ENCODE measurements around the gene CARS1. TPM values are rescaled to one million over a fixed set of nuclear protein-coding genes. Genes with fewer than 3 reads are reported as not detected.

The CARS1 gene
- total and polyA plus RNA-seq, 2 of the 8 experiments (the other 6 are each of a cell fraction or from before 2014, with no cell fraction given) = 44.1 to 100 TPM

DNA sequence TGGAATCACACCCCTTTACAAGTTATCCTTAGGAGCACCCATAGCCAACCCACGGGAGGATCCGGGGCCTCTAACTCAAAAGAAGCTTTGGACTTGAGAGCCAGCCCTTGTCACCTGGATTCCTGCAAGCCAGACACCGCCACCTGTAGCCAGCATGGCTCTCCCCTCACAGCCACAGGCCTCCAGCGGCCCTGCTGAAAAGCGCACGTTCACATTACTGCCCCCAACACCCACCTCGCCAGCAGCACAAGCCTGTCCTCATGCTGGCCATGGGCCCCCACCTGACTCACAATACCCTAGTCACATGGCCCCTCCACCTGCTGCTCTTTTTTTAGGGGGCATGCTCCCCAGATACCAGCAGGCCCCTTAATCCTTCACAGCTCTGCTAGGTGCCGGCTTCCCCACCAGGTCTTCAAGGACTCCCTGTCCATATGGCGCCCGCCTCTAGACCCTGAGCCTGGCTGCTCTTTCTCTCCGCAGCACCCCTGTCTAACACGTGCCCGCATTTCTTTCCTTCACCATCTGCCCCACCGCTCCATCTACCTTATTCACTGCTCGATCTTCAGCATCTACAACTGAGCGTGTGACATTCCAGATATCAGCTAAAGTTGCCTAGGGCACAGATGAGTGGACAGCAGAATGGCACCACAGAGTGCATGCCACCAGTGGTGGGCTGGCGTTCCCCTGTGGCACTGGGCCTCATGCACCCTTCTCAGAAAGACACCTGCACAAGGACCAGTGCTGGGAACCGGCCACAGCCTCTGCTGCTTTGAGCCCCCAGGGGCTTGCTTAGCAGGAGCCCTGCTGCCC is 6.6 kb downstream of the CARS1 start:
- H4K20me1 ChIP-seq (replicated peaks in 1 of 2; ENCODE audit: control insufficient read depth in 1 of 2, insufficient read depth in 2 of 2, low read length in 2 of 2) = peaks cover 41 to 53% of the 10 kb centered on the region in 2 experiments
- H4K5ac ChIP-seq (ENCODE audit: insufficient read length, low read depth, low read length) = no peak overlapping the region
- H2BK5ac ChIP-seq (ENCODE audit: low read depth, low read length) = peak overlapping the region; percentile 0; the same call in 1 of the 2 replicates
- H3K27ac ChIP-seq (ENCODE audit: low read depth, low read length) = no peak overlapping the region
- peak overlapping the region in 1 of 2 experiments; percentile 8; a peak in 1 of 4 replicates for H3K4me2 ChIP-seq (ENCODE audit: insufficient read depth in 1 of 2, low read depth in 2 of 2, low read length in 2 of 2)
- no peak overlapping the region for H2BK15ac ChIP-seq (ENCODE audit: low read length)
- 94% methylated on average over 18 of the region's 18 CpGs; no CpG with 5 or more reads in 1 of the 2 experiments for WGBS, 2 experiments (ENCODE audit: extremely low coverage in 1 of 2, insufficient coverage in 1 of 2, insufficient read length in 1 of 2, insufficient replicate concordance in 2 of 2, low coverage in 1 of 2, low lambda C conversion rate in 2 of 2, missing lambda C conversion rate in 1 of 2)
- no peak overlapping the region for H2AFZ ChIP-seq (ENCODE audit: low read length)
- H3K79me1 ChIP-seq (ENCODE audit: low read depth, low read length) = peaks cover 35% of the 10 kb centered on the region
- H3K27me3 ChIP-seq (replicated peaks in 1 of 4; ENCODE audit: control insufficient read depth in 3 of 4, extremely low read depth in 1 of 4, insufficient read depth in 3 of 4, low read length in 3 of 4) = no peaks in the 10 kb centered on the region
- no peaks in the 10 kb centered on the region for H3K23me2 ChIP-seq (ENCODE audit: low read depth, low read length)
- no peak overlapping the region for H2BK120ac ChIP-seq (replicated peaks; ENCODE audit: low read depth, low read length)
- peaks cover 0 to 13% (median 6%) of the 10 kb centered on the region in 4 experiments; a peak in 5 of 7 replicates for H3K4me1 ChIP-seq (replicated peaks in 1 of 4; ENCODE audit: control insufficient read depth in 3 of 4, insufficient read depth in 4 of 4, low read length in 3 of 4)
- peaks cover 17 to 94% of the 10 kb centered on the region in 2 experiments for H3K79me2 ChIP-seq (ENCODE audit: control insufficient read depth in 1 of 2, insufficient read depth in 2 of 2, low read length in 2 of 2)
- no peak overlapping the region; the same call in none of the 2 replicates for H3K18ac ChIP-seq (ENCODE audit: extremely low read depth, low read length)
- peak overlapping the region; percentile 73 for H4K8ac ChIP-seq (ENCODE audit: extremely low read depth, insufficient read depth, low read length)
- no peak overlapping the region for H2AK5ac ChIP-seq (ENCODE audit: low read depth, low read length)
- DNase-seq (ENCODE audit: low read depth in 1 of 2, low spot score in 2 of 2) (no peak), FAIRE-seq (no peak)
- H3K14ac ChIP-seq (ENCODE audit: insufficient read length) = no peak overlapping the region
- TF ChIP-seq SIN3A (conservative IDR thresholded peaks at IDR 0.05 in 1 of 2, IDR thresholded peaks at IDR 0.05 in 1 of 2; ENCODE audit: low read depth in 1 of 2, low read length in 2 of 2) = no peak
- no peak for TF ChIP-seq POU5F1 (IDR thresholded peaks at IDR 0.05; ENCODE audit: low read depth, low read length)
- TF ChIP-seq RAD21 (IDR thresholded peaks at IDR 0.05 in 1 of 2, conservative IDR thresholded peaks at IDR 0.05 in 1 of 2; ENCODE audit: low read depth in 2 of 2, low read length in 2 of 2) = no peak
- TF ChIP-seq TCF12 (IDR thresholded peaks at IDR 0.05; ENCODE audit: low read depth, low read length) = no peak
- TF ChIP-seq POLR2A (IDR thresholded peaks at IDR 0.05; ENCODE audit: control extremely low read depth in 1 of 2, low read depth in 2 of 2, low read length in 2 of 2) = no peak
- TF ChIP-seq RNF2 (IDR thresholded peaks at IDR 0.05; ENCODE audit: borderline replicate concordance, low read depth, low read length, missing control alignments, poor library complexity, severe bottlenecking) = no peak
- TF ChIP-seq ZNF274 (IDR thresholded peaks at IDR 0.05; ENCODE audit: borderline replicate concordance, extremely low read depth, low read length) = no peak
- TF ChIP-seq EP300 (IDR thresholded peaks at IDR 0.05; ENCODE audit: borderline replicate concordance in 1 of 2, low read depth in 2 of 2, low read length in 2 of 2) = no peak
- TF ChIP-seq, protein P1, sequence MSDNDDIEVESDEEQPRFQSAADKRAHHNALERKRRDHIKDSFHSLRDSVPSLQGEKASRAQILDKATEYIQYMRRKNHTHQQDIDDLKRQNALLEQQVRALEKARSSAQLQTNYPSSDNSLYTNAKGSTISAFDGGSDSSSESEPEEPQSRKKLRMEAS (IDR thresholded peaks at IDR 0.05) = no peak
- H3K4me3 ChIP-seq (ENCODE audit: extremely low read depth in 1 of 4, insufficient read depth in 2 of 4, low read depth in 3 of 4, low read length in 4 of 4) = no peak overlapping the region
- H4K91ac ChIP-seq (replicated peaks; ENCODE audit: insufficient read length, low read length) = no peak overlapping the region
- CTCF ChIA-PET (ENCODE audit: partially characterized antibody) = interaction anchor here (0.7 to 20.3 kb wide), 10 partner anchors 8 to 166 kb away, joined by 3 to 434 read pairs (median 4); no protein-coding TSS in a partner anchor
- H2BK12ac ChIP-seq (ENCODE audit: low read depth, low read length) = no peak overlapping the region
- no peak overlapping the region; a peak in 1 of 7 replicates for H3K9ac ChIP-seq (replicated peaks in 1 of 4; ENCODE audit: extremely low read depth in 1 of 4, low read depth in 3 of 4, low read length in 3 of 4)
- no peak overlapping the region for H3K4ac ChIP-seq (replicated peaks; ENCODE audit: insufficient read length, low read depth, low read length)
- H2BK20ac ChIP-seq (ENCODE audit: low read length) = no peak overlapping the region
- H3K36me3 ChIP-seq (ENCODE audit: control insufficient read depth in 2 of 4, insufficient read depth in 4 of 4, low read length in 3 of 4) = peaks cover 0 to 23% (median 2%) of the 10 kb centered on the region in 4 experiments; a peak in 3 of 8 replicates
- no peak overlapping the region for H3K56ac ChIP-seq (replicated peaks; ENCODE audit: insufficient read length, low read depth, low read length)
- POLR2A ChIA-PET (ENCODE audit: partially characterized antibody) = interaction anchor here (0.7 to 2.3 kb wide), 5 partner anchors 8 to 38 kb away, joined by 3 to 8 read pairs (median 4); no protein-coding TSS in a partner anchor
- no peak overlapping the region for H3K23ac ChIP-seq (ENCODE audit: insufficient read length)
- no peaks in the 10 kb centered on the region for H3K9me3 ChIP-seq (ENCODE audit: insufficient read depth in 2 of 2, low read depth in 1 of 2, low read length in 1 of 2)
